HG03139 (cell line): ENCODE results near the gene FAM193A.
"Not testable (repeated sequence)": the region's sequence is repeated elsewhere in the genome, so short reads cannot be mapped to it uniquely, and the experiment has no call there.

Experiments used
- ATAC-seq: cut with Tn5 transposase; IDR thresholded peaks from one replicate; pipeline ENCODE4 v1.9.1; 2021; ENCODE audit not compliant: unreplicated experiment

FAM193A gene

GRCh38 chr4:2714918-2715317 is 178.5 kb downstream of the FAM193A start:
- ATAC-seq: no peak

GRCh38 chr4:2715426-2715825 is 179.0 kb downstream of the FAM193A start:
- no peak for ATAC-seq

GRCh38 chr4:2716236-2716635 is 179.8 kb downstream of the FAM193A start:
- no peak for ATAC-seq

- ATAC-seq: no peak
Observed at GRCh38 chr4:2721586-2721985, 185.1 kb downstream of the FAM193A start.

GRCh38 chr4:2722033-2722432 is 185.6 kb downstream of the FAM193A start:
- no peak for ATAC-seq

GRCh38 chr4:2723751-2724150 is 187.3 kb downstream of the FAM193A start:
- no peak for ATAC-seq

- ATAC-seq: no peak
Observed at GRCh38 chr4:2725380-2725779, 188.9 kb downstream of the FAM193A start.

- not testable (repeated sequence) for ATAC-seq
Observed at GRCh38 chr4:2726881-2727280, 190.4 kb downstream of the FAM193A start.

- no peak for ATAC-seq
Observed at GRCh38 chr4:2728221-2728620, 191.8 kb downstream of the FAM193A start.

- ATAC-seq: no peak
Observed at GRCh38 chr4:2728806-2729532, 192.5 kb downstream of the FAM193A start.

GRCh38 chr4:2729533-2729875 is 193.1 kb downstream of the FAM193A start:
- ATAC-seq: no peak

- ATAC-seq: no peak
Observed at GRCh38 chr4:2731907-2732317, 195.5 kb downstream of the FAM193A start.

GRCh38 chr4:2732526-2732925 is 196.1 kb downstream of the FAM193A start:
- ATAC-seq: no peak

- no peak for ATAC-seq
Observed at GRCh38 chr4:2733001-2733843, 196.8 kb downstream of the FAM193A start.

GRCh38 chr4:2733844-2734574 is 197.6 kb downstream of the FAM193A start:
- ATAC-seq: no peak

- no peak for ATAC-seq
Observed at GRCh38 chr4:2734612-2735011, 198.2 kb downstream of the FAM193A start.

- no peak for ATAC-seq
Observed at GRCh38 chr4:2735869-2736268, 199.4 kb downstream of the FAM193A start.

- ATAC-seq: not testable (repeated sequence)
Observed at GRCh38 chr4:2738296-2738695, 201.8 kb downstream of the FAM193A start.

- ATAC-seq: no peak
Observed at GRCh38 chr4:2741626-2742025, 205.2 kb downstream of the FAM193A start.

GRCh38 chr4:2742081-2742822 is 205.8 kb downstream of the FAM193A start:
- no peak for ATAC-seq
